GM12878 (cell line): ENCODE results near the gene BRAT1. TPM values are rescaled to one million over a fixed set of nuclear protein-coding genes. Genes with fewer than 3 reads are reported as not detected.
A peak's percentile ranks its signal among the peaks of the same experiment; 100 is the strongest.

Source experiments
- ATAC-seq: fragments of 200-7000 bp; cut with Tn5 transposase; 3 replicates; pipeline ENCODE4 v1.9.1; 2020; ENCODE audit warnings: mild to moderate bottlenecking, moderate library complexity
- BruUV-seq: library from RNA; stranded (reverse); fragments of 400-500 nt; replicated peaks from 2 replicates; lab custom pipeline; 2021; lab: Mats Ljungman, UMichigan
- CTCF ChIA-PET: fragments of 300-600 bp; sonication (Branson Sonifier 250); formaldehyde crosslinking; extraction: SDS; loops from one replicate; lab custom pipeline; 2021; ENCODE audit warnings: inconsistent platforms; lab: Yijun Ruan, JAX
- POLR2A ChIA-PET: fragments of 350-600 bp; formaldehyde crosslinking; extraction: SDS; loops from one replicate; lab custom pipeline; 2021; ENCODE audit warnings: inconsistent platforms; lab: Charles Lee
- RAD21 ChIA-PET: fragments of 300-600 bp; sonication (Branson Sonifier 250); formaldehyde crosslinking; loops from one replicate; lab custom pipeline; 2023; ENCODE audit warnings: antibody characterized with exemption; ENCODE audit not compliant: unreplicated experiment; lab: Charles Lee
- SMC1A ChIA-PET: fragments of 300-600 bp; sonication (Branson Sonifier 250); formaldehyde crosslinking; loops from one replicate; lab custom pipeline; 2023; ENCODE audit not compliant: unreplicated experiment, uncharacterized antibody; lab: Charles Lee
- DNase-seq: peaks from one replicate; pipeline ENCODE4 v3.0.0-alpha.2; 2011; ENCODE audit warnings: low read depth, low spot score
- FAIRE-seq: peaks from 3 replicates; lab custom pipeline; 2011; peaks lifted over from hg19 to GRCh38; lab: Jason Lieb, UNC
- H2AFZ ChIP-seq: 2 replicates; pipeline ENCODE4 v1.6.0; 2011; ENCODE audit warnings: low read depth, low read length, control low read depth; ENCODE audit not compliant: control insufficient read depth
- H3K27ac ChIP-seq: 2 replicates; pipeline ENCODE4 v1.5.1; 2011; ENCODE audit warnings: control low read depth; ENCODE audit not compliant: control insufficient read depth, insufficient read depth
- H3K27me3 ChIP-seq, 2 experiments: replicated peaks in 1 of 2; 2 replicates each; pipeline versions ENCODE4 v1.6.0 to v1.6.1; 2011; ENCODE audit warnings: low read length in 1 of 2; ENCODE audit not compliant: control insufficient read depth in 2 of 2, insufficient read depth in 2 of 2
- H3K36me3 ChIP-seq, 2 experiments: 2 replicates each; pipeline ENCODE4 v1.5.1; 2011; ENCODE audit warnings: low read length in 1 of 2; ENCODE audit not compliant: control insufficient read depth in 2 of 2, insufficient read depth in 2 of 2
- H3K4me1 ChIP-seq: 2 replicates; pipeline ENCODE4 v1.6.1; 2011; ENCODE audit warnings: mild to moderate bottlenecking, low read length, moderate library complexity, mixed read lengths; ENCODE audit not compliant: control insufficient read depth, insufficient read depth
- H3K4me2 ChIP-seq: 2 replicates; pipeline ENCODE4 v1.6.0; 2011; ENCODE audit warnings: control low read depth; ENCODE audit not compliant: control insufficient read depth, insufficient read depth
- H3K4me3 ChIP-seq: fragments of 200-600 bp; sonication (generic); 2 replicates; pipeline ENCODE4 v1.5.1; 2016
- H3K79me2 ChIP-seq: 2 replicates; pipeline ENCODE4 v1.6.0; 2011; ENCODE audit warnings: low read length; ENCODE audit not compliant: control insufficient read depth, insufficient read depth
- H3K9ac ChIP-seq: 2 replicates; pipeline ENCODE4 v1.8.0; 2011; ENCODE audit warnings: low read length, control low read depth, mixed read lengths; ENCODE audit not compliant: control insufficient read depth, insufficient read depth
- H3K9me3 ChIP-seq: replicated peaks from 3 replicates; pipeline ENCODE4 v1.5.1; 2011; ENCODE audit warnings: mild to moderate bottlenecking, low read length; ENCODE audit not compliant: control insufficient read depth, insufficient read depth
- H4K20me1 ChIP-seq: 2 replicates; pipeline ENCODE4 v1.6.0; 2011; ENCODE audit not compliant: control insufficient read depth, insufficient read depth
- CHD1 ChIP-seq: IDR thresholded peaks from 2 replicates; pipeline ENCODE4 v1.6.1; 2012; ENCODE audit warnings: low read depth, low read length, improper control_type of control experiment
- GABPA ChIP-seq: IDR thresholded peaks from 2 replicates; pipeline ENCODE4 v1.6.1; 2014; ENCODE audit warnings: antibody characterized with exemption, low read depth, mild to moderate bottlenecking, inconsistent platforms
- MYC ChIP-seq: IDR thresholded peaks from 2 replicates; pipeline ENCODE4 v1.6.1; 2011; ENCODE audit warnings: mild to moderate bottlenecking, low read length, moderate library complexity, inconsistent platforms; ENCODE audit not compliant: insufficient read depth, insufficient replicate concordance, insufficient read length, severe bottlenecking
- POLR2A ChIP-seq: IDR thresholded peaks from 2 replicates; pipeline ENCODE4 v1.6.1; 2011; ENCODE audit warnings: low read depth, mild to moderate bottlenecking, low read length
- TCF3 ChIP-seq: IDR thresholded peaks from 2 replicates; pipeline ENCODE4 v1.6.1; 2012; ENCODE audit warnings: low read depth, mild to moderate bottlenecking, low read length, borderline replicate concordance; ENCODE audit not compliant: insufficient read depth
- WGBS: methylation state at CpG from one replicate; pipeline ENCODE4 v1.1.6; 2016; ENCODE audit warnings: low lambda C conversion rate; ENCODE audit not compliant: insufficient replicate concordance, insufficient coverage; ENCODE audit errors: missing lambda C conversion rate; 5-methylcytosine and 5-hydroxymethylcytosine counted together
- in situ Hi-C: fragments of 300-500 bp; cut with MboI; formaldehyde crosslinking; loops from 9 replicates; pipeline ENCODE4 v1.14.3; 2018; ENCODE audit warnings: mixed read lengths
- intact Hi-C: fragments of 100-400 bp; cut with micrococcal nuclease; formaldehyde crosslinking; loops from one replicate; pipeline ENCODE4 v1.14.2; 2022; ENCODE audit not compliant: unreplicated experiment
- polyA plus RNA-seq, 11 experiments: library from polyadenylated mRNA; depleted of rRNA in 4 of 11; unstranded in 6 of 11; stranded (reverse) in 5 of 11; fragments of >200 nt; fragmentation: Nextera tagmentation in 4 of 11; fragmentation: Illumina TruSeq in 1 of 11; extraction: Ambion mirVana in 4 of 11; extraction: Trizol in 1 of 11; gene quantifications; 1 replicate in 1 of 11; 2 replicates in 10 of 11; pipeline versions ENCODE4 v1.2.1 to v1.2.3, GENCODE V29; 2011 to 2016; ENCODE audit warnings: inconsistent platforms in 2 of 11, missing spikeins in 2 of 11, low read depth in 1 of 11
- total RNA-seq, 4 experiments: library from RNA; depleted of rRNA in 3 of 4; stranded (reverse); fragments of >200 nt in 3 of 4; fragmentation: Illumina TruSeq in 1 of 4; extraction: Trizol in 1 of 4; gene quantifications; 2 replicates each; pipeline versions ENCODE4 v1.2.1 to v1.2.3, GENCODE V29; 2013 to 2021
- TF ChIP-seq, protein P1 (sequence below): IDR thresholded peaks from 2 replicates; pipeline ENCODE4 v1.6.1; 2011; ENCODE audit warnings: borderline replicate concordance, low read depth, mild to moderate bottlenecking, moderate library complexity, low read length; ENCODE audit not compliant: insufficient read depth, poor library complexity, severe bottlenecking
- TF ChIP-seq, protein P2 (sequence below): fragments of 450-650 bp; IDR thresholded peaks from 2 replicates; pipeline ENCODE4 v1.6.1; 2017; ENCODE audit warnings: mild to moderate bottlenecking, moderate library complexity

Gene BRAT1
- total and polyA plus RNA-seq, 10 of the 15 experiments (the other 5 are each of a cell fraction or from before 2014, with no cell fraction given), result 0.13 to 53.3 (median 16.0) TPM

GRCh38 chr7:2576742-2577491, 21.6 kb upstream of the BRAT1 start:
- in situ Hi-C loops (no loop called here), intact Hi-C loops (no loop called here)
- no peak overlapping the region for H3K4me2 ChIP-seq
- H2AFZ ChIP-seq, result no peak overlapping the region
- H3K79me2 ChIP-seq, result no peaks in the 10 kb centered on the region
- POLR2A ChIA-PET, result no interaction called here
- no peaks in the 10 kb centered on the region for H3K9me3 ChIP-seq
- no peak overlapping the region for H3K4me3 ChIP-seq
- no TSS peak for BruUV-seq
- peaks cover 2 to 5% of the 10 kb centered on the region in 2 experiments; a peak in 2 of 4 replicates for H3K36me3 ChIP-seq
- H3K4me1 ChIP-seq, result no peaks in the 10 kb centered on the region
- no peak for DNase-seq
- no peak overlapping the region for H3K27ac ChIP-seq
- TF ChIP-seq POLR2A (no peak), TCF3 (peak; percentile 60; the same call in 1 of the 2 replicates)
- TF ChIP-seq, protein P1, sequence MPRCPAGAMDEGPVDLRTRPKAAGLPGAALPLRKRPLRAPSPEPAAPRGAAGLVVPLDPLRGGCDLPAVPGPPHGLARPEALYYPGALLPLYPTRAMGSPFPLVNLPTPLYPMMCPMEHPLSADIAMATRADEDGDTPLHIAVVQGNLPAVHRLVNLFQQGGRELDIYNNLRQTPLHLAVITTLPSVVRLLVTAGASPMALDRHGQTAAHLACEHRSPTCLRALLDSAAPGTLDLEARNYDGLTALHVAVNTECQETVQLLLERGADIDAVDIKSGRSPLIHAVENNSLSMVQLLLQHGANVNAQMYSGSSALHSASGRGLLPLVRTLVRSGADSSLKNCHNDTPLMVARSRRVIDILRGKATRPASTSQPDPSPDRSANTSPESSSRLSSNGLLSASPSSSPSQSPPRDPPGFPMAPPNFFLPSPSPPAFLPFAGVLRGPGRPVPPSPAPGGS, result peak; percentile 75
- TF ChIP-seq, all 136 proteins: peak for 2
- no peaks in the 10 kb centered on the region for H4K20me1 ChIP-seq
- RAD21 ChIA-PET, result no interaction called here
- no peak overlapping the region for H3K9ac ChIP-seq
- CTCF ChIA-PET, result no interaction called here
- H3K27me3 ChIP-seq, result no peaks in the 10 kb centered on the region
- ATAC-seq, result no peak
- SMC1A ChIA-PET, result no interaction called here
- FAIRE-seq, result no peak
- WGBS, result 94% methylated on average over 56 of the region's 56 CpGs

DNA sequence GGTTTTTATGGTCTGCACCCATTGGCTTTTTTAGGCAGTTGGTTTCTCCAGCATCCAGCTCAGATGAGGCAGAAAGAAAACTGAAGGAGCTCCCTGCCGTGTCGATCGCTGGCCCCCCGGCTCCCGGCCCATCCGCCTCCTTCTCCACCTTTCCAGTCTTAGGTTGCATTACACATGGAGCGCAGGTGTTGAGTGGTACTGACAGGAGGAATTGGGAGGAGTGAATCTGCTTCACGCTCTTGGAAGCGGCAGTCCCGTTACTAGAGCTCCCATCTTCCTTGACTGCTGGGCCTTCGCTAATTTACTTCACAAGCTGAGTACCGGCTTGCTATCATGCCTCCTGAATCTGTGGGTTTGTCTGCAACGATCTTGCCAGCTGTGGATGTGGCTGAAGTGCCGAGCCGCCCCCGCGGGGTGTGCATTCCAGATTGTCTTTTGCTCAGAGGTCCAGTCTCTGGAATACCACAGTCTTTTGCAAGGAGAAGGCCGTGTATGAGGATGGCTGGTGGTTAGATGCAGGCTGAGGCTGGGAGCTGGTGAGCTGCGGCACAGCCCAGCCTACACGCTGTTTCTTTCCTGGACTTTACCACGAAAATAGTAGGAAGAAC, 20.5 kb upstream of the BRAT1 start:
- Histone ChIP-seq H3K27ac (no peak overlapping the region), H3K4me1 (no peaks in the 10 kb centered on the region), H3K4me3 (no peak overlapping the region), H4K20me1 (no peaks in the 10 kb centered on the region), H2AFZ (no peak overlapping the region), H3K4me2 (no peak overlapping the region), H3K9me3 (no peaks in the 10 kb centered on the region), H3K9ac (no peak overlapping the region), H3K79me2 (no peaks in the 10 kb centered on the region), H3K27me3 (no peaks in the 10 kb centered on the region), H3K36me3 (peaks cover 2 to 5% of the 10 kb centered on the region in 2 experiments; a peak in 2 of 4 replicates)
- 91% methylated on average over 21 of the region's 21 CpGs for WGBS
- CTCF ChIA-PET, result interaction anchor here (1.0 to 1.3 kb wide), 2 partner anchors 20 to 134 kb away, joined by 3 to 5 read pairs; no protein-coding TSS in a partner anchor
- no peak for ATAC-seq
- in situ Hi-C loops, result no loop called here
- no peak for DNase-seq
- RAD21 ChIA-PET, result no interaction called here
- TF ChIP-seq, protein P1, result peak; percentile 16
- TF ChIP-seq, protein P2, sequence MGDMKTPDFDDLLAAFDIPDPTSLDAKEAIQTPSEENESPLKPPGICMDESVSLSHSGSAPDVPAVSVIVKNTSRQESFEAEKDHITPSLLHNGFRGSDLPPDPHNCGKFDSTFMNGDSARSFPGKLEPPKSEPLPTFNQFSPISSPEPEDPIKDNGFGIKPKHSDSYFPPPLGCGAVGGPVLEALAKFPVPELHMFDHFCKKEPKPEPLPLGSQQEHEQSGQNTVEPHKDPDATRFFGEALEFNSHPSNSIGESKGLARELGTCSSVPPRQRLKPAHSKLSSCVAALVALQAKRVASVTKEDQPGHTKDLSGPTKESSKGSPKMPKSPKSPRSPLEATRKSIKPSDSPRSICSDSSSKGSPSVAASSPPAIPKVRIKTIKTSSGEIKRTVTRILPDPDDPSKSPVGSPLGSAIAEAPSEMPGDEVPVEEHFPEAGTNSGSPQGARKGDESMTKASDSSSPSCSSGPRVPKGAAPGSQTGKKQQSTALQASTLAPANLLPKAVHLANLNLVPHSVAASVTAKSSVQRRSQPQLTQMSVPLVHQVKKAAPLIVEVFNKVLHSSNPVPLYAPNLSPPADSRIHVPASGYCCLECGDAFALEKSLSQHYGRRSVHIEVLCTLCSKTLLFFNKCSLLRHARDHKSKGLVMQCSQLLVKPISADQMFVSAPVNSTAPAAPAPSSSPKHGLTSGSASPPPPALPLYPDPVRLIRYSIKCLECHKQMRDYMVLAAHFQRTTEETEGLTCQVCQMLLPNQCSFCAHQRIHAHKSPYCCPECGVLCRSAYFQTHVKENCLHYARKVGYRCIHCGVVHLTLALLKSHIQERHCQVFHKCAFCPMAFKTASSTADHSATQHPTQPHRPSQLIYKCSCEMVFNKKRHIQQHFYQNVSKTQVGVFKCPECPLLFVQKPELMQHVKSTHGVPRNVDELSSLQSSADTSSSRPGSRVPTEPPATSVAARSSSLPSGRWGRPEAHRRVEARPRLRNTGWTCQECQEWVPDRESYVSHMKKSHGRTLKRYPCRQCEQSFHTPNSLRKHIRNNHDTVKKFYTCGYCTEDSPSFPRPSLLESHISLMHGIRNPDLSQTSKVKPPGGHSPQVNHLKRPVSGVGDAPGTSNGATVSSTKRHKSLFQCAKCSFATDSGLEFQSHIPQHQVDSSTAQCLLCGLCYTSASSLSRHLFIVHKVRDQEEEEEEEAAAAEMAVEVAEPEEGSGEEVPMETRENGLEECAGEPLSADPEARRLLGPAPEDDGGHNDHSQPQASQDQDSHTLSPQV, result no peak
- TF ChIP-seq CHD1 (no peak), GABPA (no peak), MYC (no peak)
- FAIRE-seq, result no peak
- BruUV-seq, result no TSS peak
- intact Hi-C loops, result no loop called here
- POLR2A ChIA-PET, result no interaction called here
- SMC1A ChIA-PET, result no interaction called here
